ENCODE data around the gene ATXN7L1. TPM values are rescaled to one million over a fixed set of nuclear protein-coding genes. Genes with fewer than 3 reads are reported as not detected.

The ATXN7L1 gene
- total RNA-seq, 1 experiment from 2014 or later = 38.5 TPM

- DNase-seq (ENCODE audit: low spot score) (no peak), ATAC-seq (no peak)
- peaks cover 10% of the 10 kb centered on the region for H3K27me3 Mint-ChIP-seq (ENCODE audit: low read depth)
- H3K9me3 Mint-ChIP-seq = 0 out of 2 replicates have a peak, but pooled peaks cover 3% of the 10 kb centered on the region
- no peak for TF ChIP-seq ZNF423 (CRISPR knock-in tag; IDR thresholded peaks at IDR 0.05)
- no peak for TF ChIP-seq ZNF219 (CRISPR knock-in tag; IDR thresholded peaks at IDR 0.05; ENCODE audit: borderline replicate concordance)
- TF ChIP-seq, protein P1, sequence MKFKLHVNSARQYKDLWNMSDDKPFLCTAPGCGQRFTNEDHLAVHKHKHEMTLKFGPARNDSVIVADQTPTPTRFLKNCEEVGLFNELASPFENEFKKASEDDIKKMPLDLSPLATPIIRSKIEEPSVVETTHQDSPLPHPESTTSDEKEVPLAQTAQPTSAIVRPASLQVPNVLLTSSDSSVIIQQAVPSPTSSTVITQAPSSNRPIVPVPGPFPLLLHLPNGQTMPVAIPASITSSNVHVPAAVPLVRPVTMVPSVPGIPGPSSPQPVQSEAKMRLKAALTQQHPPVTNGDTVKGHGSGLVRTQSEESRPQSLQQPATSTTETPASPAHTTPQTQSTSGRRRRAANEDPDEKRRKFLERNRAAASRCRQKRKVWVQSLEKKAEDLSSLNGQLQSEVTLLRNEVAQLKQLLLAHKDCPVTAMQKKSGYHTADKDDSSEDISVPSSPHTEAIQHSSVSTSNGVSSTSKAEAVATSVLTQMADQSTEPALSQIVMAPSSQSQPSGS (CRISPR knock-in tag; IDR thresholded peaks at IDR 0.05; ENCODE audit: borderline replicate concordance, low read depth) = no peak
- no peak for TF ChIP-seq GTF2I (CRISPR knock-in tag; conservative IDR thresholded peaks at IDR 0.05)
- TF ChIP-seq CBFB (CRISPR knock-in tag; IDR thresholded peaks at IDR 0.05; ENCODE audit: low read depth) = no peak
- TF ChIP-seq PRRX2 (CRISPR knock-in tag; IDR thresholded peaks at IDR 0.05) = no peak
- TF ChIP-seq ZBTB21 (CRISPR knock-in tag; IDR thresholded peaks at IDR 0.05; ENCODE audit: borderline replicate concordance) = no peak
- TF ChIP-seq, protein P2, sequence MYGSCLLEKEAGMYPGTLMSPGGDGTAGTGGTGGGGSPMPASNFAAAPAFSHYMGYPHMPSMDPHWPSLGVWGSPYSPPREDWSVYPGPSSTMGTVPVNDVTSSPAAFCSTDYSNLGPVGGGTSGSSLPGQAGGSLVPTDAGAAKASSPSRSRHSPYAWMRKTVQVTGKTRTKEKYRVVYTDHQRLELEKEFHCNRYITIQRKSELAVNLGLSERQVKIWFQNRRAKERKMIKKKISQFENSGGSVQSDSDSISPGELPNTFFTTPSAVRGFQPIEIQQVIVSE (CRISPR knock-in tag; IDR thresholded peaks at IDR 0.05; ENCODE audit: borderline replicate concordance) = no peak
- H3K4me1 Mint-ChIP-seq = peaks cover 58% of the 10 kb centered on the region
- H3K27ac Mint-ChIP-seq = peak overlapping the region; percentile 82
- no peak overlapping the region for H3K4me3 Mint-ChIP-seq
- H3K36me3 Mint-ChIP-seq = peaks cover 22% of the 10 kb centered on the region
- POLR2A ChIA-PET = interaction anchor here (0.6 kb wide), 1 partner anchor 123 kb away, joined by 5 read pairs; no protein-coding TSS in a partner anchor
- CTCF ChIA-PET = interaction anchor here (0.7 to 5.7 kb wide), 4 partner anchors 115 to 273 kb away, joined by 3 to 33 read pairs (median 4); no protein-coding TSS in a partner anchor
These were observed 4.4 kb upstream of the ATXN7L1 start for GRCh38 chr7:105880571-105881330.

GRCh38 chr7:105879782-105880181 is 3.4 kb upstream of the ATXN7L1 start:
- ATAC-seq (no peak), DNase-seq (ENCODE audit: low spot score) (no peak)
- peaks cover 10% of the 10 kb centered on the region for H3K27me3 Mint-ChIP-seq (ENCODE audit: low read depth)
- H3K36me3 Mint-ChIP-seq = peaks cover 24% of the 10 kb centered on the region
- peaks cover 60% of the 10 kb centered on the region for H3K4me1 Mint-ChIP-seq
- H3K4me3 Mint-ChIP-seq = no peak overlapping the region
- H3K27ac Mint-ChIP-seq = no peak overlapping the region
- 0 out of 2 replicates have a peak, but pooled peaks cover 3% of the 10 kb centered on the region for H3K9me3 Mint-ChIP-seq
- ChIA-PET POLR2A (interaction anchor here (0.6 kb wide), 1 partner anchor 122 kb away, joined by 5 read pairs; no protein-coding TSS in a partner anchor), CTCF (interaction anchor here (1.1 to 5.7 kb wide), 3 partner anchors 114 to 159 kb away, joined by 3 to 33 read pairs (median 5); no protein-coding TSS in a partner anchor)
- TF ChIP-seq ZNF317 (CRISPR knock-in tag; IDR thresholded peaks at IDR 0.05; ENCODE audit: borderline replicate concordance, low read depth) = no peak
- no peak for TF ChIP-seq EMX1 (CRISPR knock-in tag; IDR thresholded peaks at IDR 0.05)
- TF ChIP-seq AFF4 (CRISPR knock-in tag; IDR thresholded peaks at IDR 0.05; ENCODE audit: borderline replicate concordance) = no peak
- TF ChIP-seq E2F1 (CRISPR knock-in tag; IDR thresholded peaks at IDR 0.05) = no peak
- no peak for TF ChIP-seq ZNF232 (CRISPR knock-in tag; IDR thresholded peaks at IDR 0.05)
- TF ChIP-seq GABPB1 (CRISPR knock-in tag; IDR thresholded peaks at IDR 0.05) = no peak
- no peak for TF ChIP-seq GTF2I (CRISPR knock-in tag; conservative IDR thresholded peaks at IDR 0.05)
- no peak for TF ChIP-seq ESRRA (CRISPR knock-in tag; IDR thresholded peaks at IDR 0.05; ENCODE audit: borderline replicate concordance)
- TF ChIP-seq, protein P1 (CRISPR knock-in tag; IDR thresholded peaks at IDR 0.05; ENCODE audit: borderline replicate concordance, low read depth) = no peak
- TF ChIP-seq, protein P3, sequence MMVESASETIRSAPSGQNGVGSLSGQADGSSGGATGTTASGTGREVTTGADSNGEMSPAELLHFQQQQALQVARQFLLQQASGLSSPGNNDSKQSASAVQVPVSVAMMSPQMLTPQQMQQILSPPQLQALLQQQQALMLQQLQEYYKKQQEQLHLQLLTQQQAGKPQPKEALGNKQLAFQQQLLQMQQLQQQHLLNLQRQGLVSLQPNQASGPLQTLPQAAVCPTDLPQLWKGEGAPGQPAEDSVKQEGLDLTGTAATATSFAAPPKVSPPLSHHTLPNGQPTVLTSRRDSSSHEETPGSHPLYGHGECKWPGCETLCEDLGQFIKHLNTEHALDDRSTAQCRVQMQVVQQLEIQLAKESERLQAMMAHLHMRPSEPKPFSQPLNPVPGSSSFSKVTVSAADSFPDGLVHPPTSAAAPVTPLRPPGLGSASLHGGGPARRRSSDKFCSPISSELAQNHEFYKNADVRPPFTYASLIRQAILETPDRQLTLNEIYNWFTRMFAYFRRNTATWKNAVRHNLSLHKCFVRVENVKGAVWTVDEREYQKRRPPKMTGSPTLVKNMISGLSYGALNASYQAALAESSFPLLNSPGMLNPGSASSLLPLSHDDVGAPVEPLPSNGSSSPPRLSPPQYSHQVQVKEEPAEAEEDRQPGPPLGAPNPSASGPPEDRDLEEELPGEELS (CRISPR knock-in tag; IDR thresholded peaks at IDR 0.05) = no peak
- TF ChIP-seq SMAD3 (CRISPR knock-in tag; IDR thresholded peaks at IDR 0.05; ENCODE audit: borderline replicate concordance) = no peak
- no peak for TF ChIP-seq IRF1 (CRISPR knock-in tag; IDR thresholded peaks at IDR 0.05)
- no peak for TF ChIP-seq JUN (CRISPR knock-in tag; IDR thresholded peaks at IDR 0.05)
- no peak for TF ChIP-seq NFATC4 (CRISPR knock-in tag; IDR thresholded peaks at IDR 0.05)
- TF ChIP-seq, protein P4, sequence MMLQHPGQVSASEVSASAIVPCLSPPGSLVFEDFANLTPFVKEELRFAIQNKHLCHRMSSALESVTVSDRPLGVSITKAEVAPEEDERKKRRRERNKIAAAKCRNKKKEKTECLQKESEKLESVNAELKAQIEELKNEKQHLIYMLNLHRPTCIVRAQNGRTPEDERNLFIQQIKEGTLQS (CRISPR knock-in tag; conservative IDR thresholded peaks at IDR 0.05) = no peak
